COR-L47 (cell line): ENCODE results near the gene GLI1.
"Not testable (repeated sequence)": the region's sequence is repeated elsewhere in the genome, so short reads cannot be mapped to it uniquely, and the experiment has no call there.

Source experiments
- DNase-seq: peaks from one replicate; lab custom pipeline; 2025; lab: John Stamatoyannopoulos, UW

Gene GLI1

GRCh38 chr12:57441846-57442427 lies 17.6 kb upstream of the GLI1 start:
- no peak for DNase-seq

DNA sequence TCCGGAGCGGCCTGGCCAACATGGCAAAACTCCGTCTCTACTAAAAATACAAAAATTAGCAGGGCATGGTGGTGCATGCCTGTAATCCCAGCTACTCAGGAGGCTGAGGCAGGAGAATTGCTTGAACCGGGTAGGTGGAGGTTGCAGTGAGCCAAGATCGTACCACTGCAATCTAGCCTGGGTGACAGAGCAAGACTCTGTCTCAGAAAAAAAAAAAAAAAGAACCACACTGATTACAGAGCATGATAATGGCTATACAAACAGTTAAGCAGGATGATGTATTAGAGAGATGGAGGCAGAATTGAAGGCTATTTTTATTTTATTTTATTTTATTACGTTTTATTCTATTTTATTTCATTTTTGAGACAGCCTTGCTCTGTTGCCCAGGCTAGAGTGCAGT lies 15.2 kb upstream of the GLI1 start:
- not testable (repeated sequence) for DNase-seq

GRCh38 chr12:57444744-57445143 lies 14.8 kb upstream of the GLI1 start:
- DNase-seq: no peak

GRCh38 chr12:57446292-57446960 lies 13.2 kb upstream of the GLI1 start:
- DNase-seq: no peak

- DNase-seq: no peak
Observed at GRCh38 chr12:57448669-57449068, 10.9 kb upstream of the GLI1 start.

GRCh38 chr12:57449375-57449774 lies 10.2 kb upstream of the GLI1 start:
- DNase-seq: no peak

DNA sequence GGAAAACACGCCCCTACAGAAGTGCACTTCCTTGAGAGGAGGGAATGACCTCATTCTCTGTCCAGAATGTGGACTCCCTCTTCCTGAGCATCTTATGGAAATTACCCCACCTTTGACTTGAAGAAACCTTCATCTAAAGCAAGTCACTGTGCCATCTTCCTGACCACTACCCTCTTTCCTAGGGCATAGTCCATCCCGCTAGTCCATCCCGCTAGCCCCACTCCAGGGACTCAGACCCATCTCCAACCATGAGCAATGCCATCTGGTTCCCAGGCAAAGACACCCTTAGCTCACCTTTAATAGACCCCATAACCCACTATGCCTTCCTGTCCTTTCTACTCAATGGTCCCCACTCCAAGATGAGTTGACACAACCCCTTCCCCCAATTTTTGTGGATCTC lies 9.5 kb upstream of the GLI1 start:
- no peak for DNase-seq

DNA sequence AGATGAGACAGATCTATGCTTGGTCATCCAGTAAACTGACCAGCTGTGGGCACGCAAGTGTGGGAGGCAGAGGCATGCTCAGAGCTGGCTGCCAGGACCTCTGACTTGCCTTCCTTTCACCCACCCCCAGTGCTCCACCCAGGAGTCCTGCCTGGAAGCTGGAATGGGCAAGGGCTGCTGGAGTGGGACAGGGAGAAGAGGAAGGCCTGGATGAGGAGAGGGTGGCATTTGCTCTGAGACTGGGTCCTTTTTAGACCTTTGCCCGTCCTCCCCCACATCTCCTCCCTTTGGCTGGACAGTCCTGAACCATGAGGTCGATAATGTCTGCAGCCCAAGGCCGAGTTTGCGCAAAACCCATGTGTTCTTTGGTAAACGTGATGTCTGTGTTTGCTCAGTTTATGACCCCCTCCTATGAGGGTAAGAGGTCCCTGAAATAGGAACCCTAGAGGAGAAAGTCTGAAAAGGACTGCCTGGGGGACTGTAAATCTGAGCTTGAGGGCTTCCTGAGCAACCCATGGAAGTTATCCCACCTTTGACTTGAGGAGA lies 8.3 kb upstream of the GLI1 start:
- no peak for DNase-seq

GRCh38 chr12:57452181-57452936 lies 7.2 kb upstream of the GLI1 start:
- no peak for DNase-seq

- peak; percentile 65 for DNase-seq
Observed at GRCh38 chr12:57452937-57453509, 6.6 kb upstream of the GLI1 start.

GRCh38 chr12:57454213-57454565 lies 5.4 kb upstream of the GLI1 start:
- no peak for DNase-seq

- DNase-seq: peak; percentile 28
Observed at GRCh38 chr12:57454566-57455373, 4.8 kb upstream of the GLI1 start, which contains the start of gene INHBE. Gene INHBE (plus strand): TSS chr12:57455307. CDS start chr12:57455537, 230 bp downstream.

- DNase-seq: no peak
Observed at GRCh38 chr12:57455374-57456144, 4.0 kb upstream of the GLI1 start.

DNA sequence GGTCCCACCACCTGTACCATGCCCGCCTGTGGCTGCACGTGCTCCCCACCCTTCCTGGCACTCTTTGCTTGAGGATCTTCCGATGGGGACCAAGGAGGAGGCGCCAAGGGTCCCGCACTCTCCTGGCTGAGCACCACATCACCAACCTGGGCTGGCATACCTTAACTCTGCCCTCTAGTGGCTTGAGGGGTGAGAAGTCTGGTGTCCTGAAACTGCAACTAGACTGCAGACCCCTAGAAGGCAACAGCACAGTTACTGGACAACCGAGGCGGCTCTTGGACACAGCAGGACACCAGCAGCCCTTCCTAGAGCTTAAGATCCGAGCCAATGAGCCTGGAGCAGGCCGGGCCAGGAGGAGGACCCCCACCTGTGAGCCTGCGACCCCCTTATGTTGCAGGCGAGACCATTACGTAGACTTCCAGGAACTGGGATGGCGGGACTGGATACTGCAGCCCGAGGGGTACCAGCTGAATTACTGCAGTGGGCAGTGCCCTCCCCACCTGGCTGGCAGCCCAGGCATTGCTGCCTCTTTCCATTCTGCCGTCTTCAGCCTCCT lies 3.4 kb upstream of the GLI1 start:
- DNase-seq: peak; percentile 3

- DNase-seq: no peak
Observed at GRCh38 chr12:57456737-57457490, 2.7 kb upstream of the GLI1 start.

- no peak for DNase-seq
Observed at GRCh38 chr12:57458665-57459054, 925 bp upstream of the GLI1 start.

GRCh38 chr12:57459055-57459749 lies 383 bp upstream of the GLI1 start:
- DNase-seq: peak; percentile 87

DNA sequence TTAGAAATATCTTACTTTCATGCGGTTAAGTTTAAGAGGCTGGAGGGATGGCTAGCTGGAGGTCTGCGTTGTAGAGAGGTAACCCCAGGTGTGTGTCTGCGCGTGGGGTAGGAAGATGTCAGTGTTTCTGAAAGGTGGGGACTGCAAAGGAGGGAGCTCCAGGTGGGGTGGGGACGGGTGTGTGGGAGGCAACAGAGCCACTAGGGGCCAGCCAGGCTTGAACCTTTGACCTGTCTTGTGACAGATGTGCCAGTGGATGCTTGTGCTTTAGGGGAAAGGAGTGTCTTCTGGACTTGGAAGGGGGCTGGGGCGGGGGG lies 841 bp downstream of the GLI1 start:
- DNase-seq: no peak

- no peak for DNase-seq
Observed at GRCh38 chr12:57460841-57461275, 1.3 kb downstream of the GLI1 start.
